HUES48 (cell line): Measurements from ENCODE around the gene MRPS34.

Experiments used
- H3K27ac ChIP-seq: one replicate; pipeline ENCODE4 v1.7.0; 2013; ENCODE audit warnings: low read depth, low read length, inconsistent platforms
- H3K27me3 ChIP-seq: 2 replicates; pipeline ENCODE4 v1.6.1; 2013; ENCODE audit warnings: mild to moderate bottlenecking, low read length; ENCODE audit not compliant: control insufficient read depth, insufficient read depth
- H3K36me3 ChIP-seq: 2 replicates; pipeline ENCODE4 v1.6.1; 2013; ENCODE audit warnings: low read length; ENCODE audit not compliant: control insufficient read depth, insufficient read depth
- H3K4me1 ChIP-seq: 2 replicates; pipeline ENCODE4 v1.6.1; 2013; ENCODE audit warnings: mild to moderate bottlenecking, low read length; ENCODE audit not compliant: control insufficient read depth, insufficient read depth
- H3K4me3 ChIP-seq: 2 replicates; pipeline ENCODE4 v1.5.1; 2013; ENCODE audit warnings: mild to moderate bottlenecking, low read depth, low read length
- H3K9ac ChIP-seq: 2 replicates; pipeline ENCODE4 v1.6.1; 2013; ENCODE audit warnings: mild to moderate bottlenecking, low read depth, low read length, moderate library complexity
- H3K9me3 ChIP-seq: 2 replicates; pipeline ENCODE4 v1.6.1; 2013; ENCODE audit warnings: low read length; ENCODE audit not compliant: control insufficient read depth, insufficient read depth

MRPS34 gene

GRCh38 chr16:1767116-1767994 lies 5.6 kb downstream of the MRPS34 start:
- Histone ChIP-seq H3K36me3 (peaks cover 31% of the 10 kb centered on the region; the same call in 1 of the 2 replicates), H3K27me3 (no peaks in the 10 kb centered on the region), H3K9me3 (no peaks in the 10 kb centered on the region), H3K4me3 (no peak overlapping the region), H3K27ac (no peak overlapping the region), H3K9ac (no peak overlapping the region), H3K4me1 (peaks cover 10% of the 10 kb centered on the region; the same call in 1 of the 2 replicates)

GRCh38 chr16:1766701-1767100 lies 6.2 kb downstream of the MRPS34 start:
- no peak overlapping the region for H3K9ac ChIP-seq
- peaks cover 10% of the 10 kb centered on the region; the same call in 1 of the 2 replicates for H3K4me1 ChIP-seq
- no peak overlapping the region for H3K27ac ChIP-seq
- peaks cover 31% of the 10 kb centered on the region; the same call in 1 of the 2 replicates for H3K36me3 ChIP-seq
- no peaks in the 10 kb centered on the region for H3K9me3 ChIP-seq
- no peak overlapping the region for H3K4me3 ChIP-seq
- H3K27me3 ChIP-seq: no peaks in the 10 kb centered on the region

- Histone ChIP-seq H3K4me3 (no peak overlapping the region), H3K27ac (no peak overlapping the region), H3K9ac (no peak overlapping the region), H3K4me1 (peaks cover 10% of the 10 kb centered on the region; the same call in 1 of the 2 replicates), H3K36me3 (peaks cover 31% of the 10 kb centered on the region; the same call in 1 of the 2 replicates), H3K27me3 (no peaks in the 10 kb centered on the region), H3K9me3 (no peaks in the 10 kb centered on the region)
These were observed 6.7 kb downstream of the MRPS34 start for GRCh38 chr16:1766231-1766630.

- no peak overlapping the region for H3K4me3 ChIP-seq
- H3K36me3 ChIP-seq: peaks cover 31% of the 10 kb centered on the region; the same call in 1 of the 2 replicates
- no peaks in the 10 kb centered on the region for H3K9me3 ChIP-seq
- H3K9ac ChIP-seq: no peak overlapping the region
- H3K27ac ChIP-seq: no peak overlapping the region
- H3K4me1 ChIP-seq: peaks cover 10% of the 10 kb centered on the region; the same call in 1 of the 2 replicates
- H3K27me3 ChIP-seq: no peaks in the 10 kb centered on the region
These were observed 7.1 kb downstream of the MRPS34 start for GRCh38 chr16:1765826-1766225.

- peaks cover 31% of the 10 kb centered on the region; the same call in 1 of the 2 replicates for H3K36me3 ChIP-seq
These were observed 8.0 kb downstream of the MRPS34 start for GRCh38 chr16:1764971-1765370.

GRCh38 chr16:1763521-1764511 lies 9.1 kb downstream of the MRPS34 start:
- Histone ChIP-seq H3K27me3 (no peaks in the 10 kb centered on the region), H3K27ac (no peak overlapping the region), H3K9me3 (no peaks in the 10 kb centered on the region), H3K4me1 (peaks cover 6% of the 10 kb centered on the region; the same call in 1 of the 2 replicates), H3K36me3 (peaks cover 27% of the 10 kb centered on the region; the same call in 1 of the 2 replicates), H3K4me3 (peak overlapping the region; percentile 52), H3K9ac (no peak overlapping the region)

More at GRCh38 chr16:1764971-1765370, 8.0 kb downstream of the MRPS34 start:
- Histone ChIP-seq H3K27me3 (no peaks in the 10 kb centered on the region), H3K9me3 (no peaks in the 10 kb centered on the region), H3K4me1 (peaks cover 6% of the 10 kb centered on the region; the same call in 1 of the 2 replicates), H3K9ac (no peak overlapping the region), H3K4me3 (no peak overlapping the region), H3K27ac (no peak overlapping the region)

- Histone ChIP-seq H3K27ac (no peak overlapping the region), H3K9ac (no peak overlapping the region)
These were observed 9.9 kb downstream of the MRPS34 start for GRCh38 chr16:1762879-1763520.

GRCh38 chr16:1762196-1762878 lies 10.6 kb downstream of the MRPS34 start:
- no peak overlapping the region for H3K27ac ChIP-seq
- H3K4me1 ChIP-seq: peaks cover 6% of the 10 kb centered on the region; the same call in 1 of the 2 replicates
- H3K4me3 ChIP-seq: no peak overlapping the region
- H3K27me3 ChIP-seq: no peaks in the 10 kb centered on the region
- no peaks in the 10 kb centered on the region for H3K9me3 ChIP-seq
- H3K36me3 ChIP-seq: peaks cover 15% of the 10 kb centered on the region; the same call in 1 of the 2 replicates
- H3K9ac ChIP-seq: no peak overlapping the region

More at GRCh38 chr16:1762879-1763520, 9.9 kb downstream of the MRPS34 start:
- peaks cover 21% of the 10 kb centered on the region; the same call in 1 of the 2 replicates for H3K36me3 ChIP-seq
- no peaks in the 10 kb centered on the region for H3K27me3 ChIP-seq
- H3K9me3 ChIP-seq: no peaks in the 10 kb centered on the region
- no peak overlapping the region for H3K4me3 ChIP-seq
- H3K4me1 ChIP-seq: peaks cover 6% of the 10 kb centered on the region; the same call in 1 of the 2 replicates

- peaks cover 9% of the 10 kb centered on the region; the same call in 1 of the 2 replicates for H3K36me3 ChIP-seq
These were observed 11.2 kb downstream of the MRPS34 start for GRCh38 chr16:1761751-1762150.

More at GRCh38 chr16:1761751-1762150, 11.2 kb downstream of the MRPS34 start:
- Histone ChIP-seq H3K4me3 (no peak overlapping the region), H3K27ac (no peak overlapping the region), H3K9me3 (no peaks in the 10 kb centered on the region), H3K4me1 (peaks cover 6% of the 10 kb centered on the region; the same call in 1 of the 2 replicates), H3K27me3 (no peaks in the 10 kb centered on the region), H3K9ac (no peak overlapping the region)
